Astrocyte (in vitro differentiated cells and primary cell): ENCODE measurements around the gene TMEM132C.

Experiments
- EZH2 ChIP-seq: IDR thresholded peaks from 2 replicates; pipeline ENCODE4 v1.6.1; 2012; ENCODE audit warnings: mild to moderate bottlenecking, low read length, inconsistent platforms; ENCODE audit not compliant: insufficient read depth
- TF ChIP-seq, protein P1 (sequence below): IDR thresholded peaks from 2 replicates; pipeline ENCODE4 v1.5.1; 2011; ENCODE audit warnings: low read depth, mild to moderate bottlenecking, inconsistent platforms, low read length, moderate library complexity; ENCODE audit not compliant: insufficient read depth

DNA sequence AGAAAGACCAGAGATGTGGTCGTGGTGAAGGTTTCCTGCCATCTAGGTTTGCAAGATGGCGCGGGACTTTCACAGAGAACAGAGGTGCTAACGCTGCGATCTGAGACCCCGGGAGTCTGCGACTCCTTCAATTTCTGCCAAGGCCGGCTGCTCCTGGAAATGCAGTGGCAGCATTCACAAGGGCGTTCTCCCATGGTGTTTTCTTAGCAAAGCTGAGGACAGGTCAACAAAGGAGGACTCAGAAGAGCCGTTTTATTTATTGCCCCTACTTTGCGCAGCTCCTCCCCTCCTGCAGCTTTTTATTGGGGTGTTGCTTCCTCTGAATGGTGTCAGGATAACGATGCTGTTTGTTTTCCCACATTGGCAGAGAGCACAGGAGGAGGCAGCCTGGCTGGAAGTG, 86.3 kb downstream of the TMEM132C start:
- TF ChIP-seq, protein P1, sequence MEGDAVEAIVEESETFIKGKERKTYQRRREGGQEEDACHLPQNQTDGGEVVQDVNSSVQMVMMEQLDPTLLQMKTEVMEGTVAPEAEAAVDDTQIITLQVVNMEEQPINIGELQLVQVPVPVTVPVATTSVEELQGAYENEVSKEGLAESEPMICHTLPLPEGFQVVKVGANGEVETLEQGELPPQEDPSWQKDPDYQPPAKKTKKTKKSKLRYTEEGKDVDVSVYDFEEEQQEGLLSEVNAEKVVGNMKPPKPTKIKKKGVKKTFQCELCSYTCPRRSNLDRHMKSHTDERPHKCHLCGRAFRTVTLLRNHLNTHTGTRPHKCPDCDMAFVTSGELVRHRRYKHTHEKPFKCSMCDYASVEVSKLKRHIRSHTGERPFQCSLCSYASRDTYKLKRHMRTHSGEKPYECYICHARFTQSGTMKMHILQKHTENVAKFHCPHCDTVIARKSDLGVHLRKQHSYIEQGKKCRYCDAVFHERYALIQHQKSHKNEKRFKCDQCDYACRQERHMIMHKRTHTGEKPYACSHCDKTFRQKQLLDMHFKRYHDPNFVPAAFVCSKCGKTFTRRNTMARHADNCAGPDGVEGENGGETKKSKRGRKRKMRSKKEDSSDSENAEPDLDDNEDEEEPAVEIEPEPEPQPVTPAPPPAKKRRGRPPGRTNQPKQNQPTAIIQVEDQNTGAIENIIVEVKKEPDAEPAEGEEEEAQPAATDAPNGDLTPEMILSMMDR: no peak
- TF ChIP-seq EZH2: no peak
